ENCODE data around the gene USP11. TPM values are rescaled to one million over a fixed set of nuclear protein-coding genes. Genes with fewer than 3 reads are reported as not detected.

USP11 gene
- total and polyA plus RNA-seq, 2 of the 4 experiments (the other 2 are of a cell fraction), result 33.5 to 59.7 TPM

DNA sequence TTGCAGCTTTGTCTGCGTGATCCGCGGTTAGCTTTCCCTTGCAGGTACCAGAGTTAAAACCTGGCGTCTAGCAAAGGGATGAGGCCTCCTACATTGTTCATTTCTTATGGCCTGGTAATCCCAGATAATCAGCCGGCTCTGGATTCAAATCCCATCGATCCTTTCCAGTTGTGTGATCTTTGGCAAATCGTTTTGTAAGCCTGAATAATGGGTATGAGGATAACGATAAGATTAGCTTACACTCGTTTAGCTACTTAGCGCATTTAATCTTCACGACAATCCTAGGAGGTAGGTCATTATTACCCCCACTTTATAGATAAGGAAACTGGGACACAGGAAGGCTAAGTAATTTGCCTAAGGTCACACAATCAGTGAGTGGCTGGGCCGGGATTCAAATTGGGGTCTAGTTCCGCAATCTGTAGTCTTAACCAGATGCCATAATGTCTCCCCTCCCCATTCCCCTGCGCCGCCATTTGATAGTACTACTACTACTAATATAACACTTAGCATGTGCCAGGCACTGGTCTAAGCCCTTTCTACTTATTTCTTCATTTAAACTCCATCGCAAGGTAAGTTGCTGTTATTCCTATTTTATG is 40.9 kb upstream of the USP11 start:
- Histone ChIP-seq H3K14ac (replicated peaks; ENCODE audit: low read depth, low read length) (0 out of 2 replicates have a peak overlapping the region, but pooled peaks have one; percentile 33), H3K36me3 (ENCODE audit: control insufficient read depth, insufficient read depth, low read length) (peaks cover 10% of the 10 kb centered on the region), H3K4me2 (ENCODE audit: low read depth, low read length) (peak overlapping the region; percentile 66), H4K5ac (ENCODE audit: low read depth, low read length) (no peak overlapping the region), H3K79me1 (ENCODE audit: low read depth in 1 of 2, low read length in 2 of 2) (peaks cover 8 to 31% of the 10 kb centered on the region in 2 experiments), H2AK9ac (replicated peaks; ENCODE audit: low read depth, low read length, poor library complexity) (peak overlapping the region; percentile 40), H2BK15ac (ENCODE audit: low read depth, low read length) (no peak overlapping the region), H2BK5ac (ENCODE audit: low read depth, low read length, poor library complexity, severe bottlenecking) (no peak overlapping the region), H3K23ac (ENCODE audit: low read depth, low read length) (0 out of 2 replicates have a peak overlapping the region, but pooled peaks have one; percentile 62), H2AK5ac (ENCODE audit: low read depth, low read length) (no peak overlapping the region), H2BK20ac (ENCODE audit: low read depth, low read length) (no peak overlapping the region), H3K27ac (ENCODE audit: insufficient read depth, low read length) (no peak overlapping the region), H4K8ac (ENCODE audit: low read depth in 2 of 2, low read length in 2 of 2) (peak overlapping the region in 1 of 2 experiments; percentile 4; a peak in 1 of 4 replicates), H4K20me1 (ENCODE audit: insufficient read depth, low read length) (peaks cover 27% of the 10 kb centered on the region), H3K56ac (ENCODE audit: extremely low read depth, insufficient read depth, low read length) (no peak overlapping the region), H3K4me1 (ENCODE audit: control insufficient read depth, insufficient read depth, low read length) (peaks cover 15% of the 10 kb centered on the region), H3K9me1 (ENCODE audit: insufficient read depth, low read length) (no peaks in the 10 kb centered on the region; the same call in 1 of the 2 replicates), H3K4ac (ENCODE audit: low read depth, low read length) (no peak overlapping the region), H3K9ac (ENCODE audit: low read depth, low read length) (peak overlapping the region; percentile 16; the same call in 1 of the 2 replicates), H3K9me3 (ENCODE audit: control insufficient read depth, insufficient read depth, low read length) (no peaks in the 10 kb centered on the region), H2AFZ (replicated peaks; ENCODE audit: low read length, poor library complexity) (peak overlapping the region; percentile 67), H3K27me3 (ENCODE audit: control insufficient read depth, insufficient read depth, low read length) (no peaks in the 10 kb centered on the region; the same call in 1 of the 2 replicates), H3K18ac (ENCODE audit: low read depth, low read length) (no peak overlapping the region), H2BK120ac (ENCODE audit: low read depth, low read length) (no peak overlapping the region), H3K4me3 (ENCODE audit: insufficient read depth, low read depth, low read length) (peak overlapping the region; percentile 60), H4K91ac (ENCODE audit: insufficient read depth, low read depth, low read length) (no peak overlapping the region)
- ChIA-PET CTCF (interaction anchor here (0.6 kb wide), 1 partner anchor 106 kb away, joined by 3 read pairs; no protein-coding TSS in a partner anchor), POLR2A (ENCODE audit: unreplicated experiment) (no interaction called here)
- BruUV-seq (replicated peaks), result no TSS peak
- intact Hi-C loops (cut with micrococcal nuclease), result loop anchor here (2.0 to 5.0 kb wide), 4 partner anchors 121 to 833 kb away; partner anchors contain the start of gene ZNF41
- TF ChIP-seq CHD1 (IDR thresholded peaks at IDR 0.05; ENCODE audit: low read depth, low read length) (no peak), CEBPB (IDR thresholded peaks at IDR 0.05; ENCODE audit: low read depth, low read length) (no peak), BHLHE40 (IDR thresholded peaks at IDR 0.05; ENCODE audit: low read depth, low read length) (no peak)
- TF ChIP-seq, protein P1, sequence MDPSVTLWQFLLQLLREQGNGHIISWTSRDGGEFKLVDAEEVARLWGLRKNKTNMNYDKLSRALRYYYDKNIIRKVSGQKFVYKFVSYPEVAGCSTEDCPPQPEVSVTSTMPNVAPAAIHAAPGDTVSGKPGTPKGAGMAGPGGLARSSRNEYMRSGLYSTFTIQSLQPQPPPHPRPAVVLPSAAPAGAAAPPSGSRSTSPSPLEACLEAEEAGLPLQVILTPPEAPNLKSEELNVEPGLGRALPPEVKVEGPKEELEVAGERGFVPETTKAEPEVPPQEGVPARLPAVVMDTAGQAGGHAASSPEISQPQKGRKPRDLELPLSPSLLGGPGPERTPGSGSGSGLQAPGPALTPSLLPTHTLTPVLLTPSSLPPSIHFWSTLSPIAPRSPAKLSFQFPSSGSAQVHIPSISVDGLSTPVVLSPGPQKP (IDR thresholded peaks at IDR 0.05; ENCODE audit: borderline replicate concordance, low read depth, low read length), result no peak
- DNase-seq (no peak), ATAC-seq (ENCODE audit: low read depth) (no peak)
- dilution Hi-C loops (cut with HindIII; ENCODE audit: low sequenced_read_pairs, unreplicated experiment), result no loop called here
- WGBS, 2 experiments (ENCODE audit: extremely low coverage in 2 of 2, insufficient read length in 1 of 2), result no CpG with 5 or more reads among the region's 16 CpGs
- in situ Hi-C loops (cut with MboI; ENCODE audit: low sequenced_read_pairs), result loop anchor here (10.0 kb wide), 2 partner anchors 193 to 333 kb away; no protein-coding TSS in a partner anchor

Measured in IMR-90 (cell line).